HL-60/S4 treated with retinoic acid at 250 ng/mL for 4 days and 3 days (cell line): ENCODE results near the gene FKBP4.

Source experiments
- in situ Hi-C: fragments of 300-500 bp; cut with MboI; formaldehyde crosslinking; loops from 2 replicates; pipeline ENCODE4 v1.7.0; 2022; ENCODE audit warnings: low sequenced_read_pairs

The FKBP4 gene

DNA sequence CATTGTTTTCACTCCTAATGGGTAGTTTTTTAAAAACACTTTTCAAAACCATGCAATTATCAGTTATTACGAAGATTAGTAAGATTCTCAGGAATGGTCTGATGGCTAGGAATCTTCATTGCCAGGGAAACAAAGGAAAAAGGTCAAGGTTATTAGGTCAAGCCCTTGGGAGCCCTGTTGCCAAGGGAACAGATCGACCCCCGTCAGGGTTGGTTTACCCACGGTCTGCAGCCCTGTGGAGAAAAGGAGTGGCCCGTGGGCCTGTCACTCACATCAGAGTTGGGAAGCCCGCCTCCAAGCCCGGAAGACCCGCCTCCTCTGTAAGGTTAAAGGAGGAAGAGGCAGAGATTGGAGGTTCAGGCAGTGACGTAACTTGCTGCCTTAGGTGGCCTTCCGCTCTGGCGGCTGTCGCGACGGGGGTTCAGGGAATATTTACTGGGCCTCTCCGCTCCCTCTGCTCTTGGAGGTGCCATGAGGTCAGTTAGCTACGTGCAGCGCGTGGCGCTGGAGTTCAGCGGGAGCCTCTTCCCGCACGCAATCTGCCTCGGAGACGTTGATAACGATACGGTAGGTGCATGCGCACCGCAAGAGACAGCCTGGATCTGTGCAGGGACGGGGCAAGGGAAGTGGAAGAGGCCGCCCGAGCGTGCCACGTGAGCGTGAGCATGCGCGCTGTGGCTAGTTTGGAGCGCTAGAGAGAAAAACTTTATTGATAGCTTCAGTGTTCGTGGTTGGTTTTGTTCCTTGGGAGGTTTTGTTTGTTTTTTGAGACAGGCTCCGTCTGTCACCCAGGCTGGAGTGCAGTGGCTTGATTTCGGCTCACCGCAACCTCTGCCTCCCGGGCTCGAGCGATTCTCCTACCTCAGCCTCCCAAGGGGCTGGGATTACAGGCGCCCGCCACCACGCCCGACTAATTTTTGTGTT is 17.8 kb downstream of the FKBP4 start, which contains the start of gene ITFG2:
Gene ITFG2, plus strand, starts transcription at position 379 of the 924 bp plus-strand sequence. Its CDS starts 93 bp downstream, at position 472.
- in situ Hi-C loops, result no loop called here

DNA sequence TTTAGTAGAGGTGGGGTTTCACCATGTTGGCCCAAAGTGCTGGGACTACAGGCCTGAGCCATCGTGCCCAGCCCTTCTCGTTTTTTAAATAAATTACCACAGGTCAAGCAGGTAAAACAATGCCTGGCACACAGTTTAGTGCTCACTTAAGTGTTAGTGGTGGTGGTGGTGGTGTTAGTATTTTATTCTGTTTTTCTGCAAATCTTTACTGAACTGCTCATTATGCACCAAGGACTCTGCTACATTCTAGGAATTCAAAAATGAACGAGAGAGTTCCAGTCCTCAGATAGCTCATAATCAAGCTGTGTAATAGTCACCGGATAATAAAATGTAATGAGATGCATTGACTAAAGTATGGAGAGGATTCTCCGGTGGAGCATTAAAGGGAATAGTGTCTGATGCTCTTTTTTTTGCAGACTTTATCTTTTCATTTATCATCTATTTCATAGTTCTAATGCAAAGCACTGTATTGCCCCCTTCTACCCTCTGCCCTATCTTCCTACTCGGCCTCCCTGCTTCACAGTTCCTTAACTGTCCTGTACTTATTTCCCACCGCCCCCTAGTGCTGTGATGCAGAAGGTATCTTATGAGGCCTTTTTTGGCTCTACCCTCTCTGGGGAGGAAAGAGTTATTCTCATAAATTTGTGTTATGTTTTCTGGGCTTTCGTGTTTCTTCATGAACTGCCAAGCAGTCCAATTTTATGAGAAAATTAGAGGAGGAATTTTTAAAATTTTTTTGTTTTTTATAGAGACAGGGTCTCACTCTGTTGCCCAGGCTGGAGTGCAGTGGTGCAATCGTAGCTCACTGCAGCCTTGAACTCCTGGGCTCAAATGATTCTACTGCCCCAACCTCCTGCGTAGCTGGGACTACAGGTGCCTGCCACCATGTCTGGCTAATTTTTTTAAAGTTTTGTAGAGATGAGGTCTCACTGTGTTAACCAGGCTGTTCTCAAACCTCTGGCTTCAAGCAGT is 18.7 kb downstream of the FKBP4 start:
- in situ Hi-C loops, result no loop called here

DNA sequence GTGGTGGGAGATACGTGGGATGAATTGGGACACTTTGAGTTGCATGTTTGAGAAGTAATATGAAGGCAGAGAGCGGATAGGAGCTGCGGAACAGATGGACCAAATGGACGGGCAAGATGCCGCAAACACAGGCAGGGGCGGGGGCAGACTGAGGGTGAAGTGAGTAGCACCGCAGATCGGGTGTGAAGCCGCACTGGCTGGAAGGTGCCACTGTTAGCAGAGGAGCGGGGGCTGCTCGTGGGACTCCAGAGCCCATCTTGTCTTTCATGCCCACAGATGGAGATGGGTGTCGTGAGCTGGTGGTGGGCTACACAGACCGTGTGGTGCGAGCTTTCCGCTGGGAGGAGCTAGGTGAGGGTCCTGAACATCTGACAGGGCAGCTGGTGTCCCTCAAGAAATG is 25.0 kb downstream of the FKBP4 start:
- in situ Hi-C loops, result no loop called here

DNA sequence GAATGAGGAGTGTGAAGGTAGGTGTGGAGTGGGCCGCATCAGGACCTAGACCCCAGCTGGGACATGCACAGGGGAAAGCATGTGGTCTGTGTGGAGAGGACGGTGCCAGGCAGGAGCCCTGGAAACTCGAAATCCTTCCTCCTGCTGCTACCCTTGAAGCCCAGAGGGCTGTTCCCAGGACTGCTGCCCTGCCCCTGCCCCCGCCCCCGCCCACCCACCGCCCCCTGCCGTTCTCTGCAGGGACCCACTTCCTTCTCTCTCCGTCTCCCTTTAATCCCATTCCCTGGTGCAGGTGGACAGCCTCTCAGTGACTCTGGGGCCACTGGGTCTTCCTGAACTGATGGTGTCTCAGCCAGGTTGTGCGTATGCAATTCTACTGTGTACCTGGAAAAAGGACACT is 25.7 kb downstream of the FKBP4 start:
- in situ Hi-C loops, result no loop called here

DNA sequence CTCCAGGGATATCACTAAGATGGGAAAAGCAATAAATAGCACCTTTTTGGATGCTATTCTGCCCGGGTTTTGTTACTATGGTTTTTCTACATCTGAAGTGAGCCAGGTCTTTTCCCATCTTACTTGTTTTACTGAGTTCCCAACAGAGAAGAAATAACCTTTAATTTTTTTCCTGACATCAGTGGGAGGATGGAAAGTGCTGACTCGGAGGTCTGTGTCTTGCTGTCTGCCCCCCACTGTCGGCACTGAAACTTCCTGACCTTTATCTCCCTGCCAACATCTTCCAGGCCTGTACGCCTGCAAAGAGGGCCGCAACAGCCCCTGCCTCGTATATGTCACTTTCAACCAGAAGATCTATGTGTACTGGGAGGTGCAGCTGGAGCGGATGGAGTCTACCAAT is 28.7 kb downstream of the FKBP4 start:
- in situ Hi-C loops, result no loop called here

DNA sequence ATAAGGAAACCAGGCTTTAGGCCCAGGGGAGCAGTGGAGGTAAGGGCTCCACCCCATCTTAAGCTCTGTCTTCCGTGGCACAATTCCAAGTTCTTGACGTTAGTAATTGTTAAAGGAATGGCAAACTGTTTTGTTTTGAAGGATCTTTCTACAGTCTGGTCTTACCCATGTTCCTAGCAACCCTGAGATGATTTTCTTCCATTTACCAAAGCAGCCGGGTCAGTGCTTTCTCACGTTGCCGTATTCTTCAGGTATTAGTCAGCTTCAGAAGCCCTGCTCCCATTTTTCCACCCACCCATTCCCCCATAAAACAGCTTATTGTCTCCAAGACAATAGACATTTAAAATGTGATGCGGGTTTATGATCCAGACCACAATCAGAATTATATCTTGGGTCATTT is 29.8 kb downstream of the FKBP4 start:
- in situ Hi-C loops, result no loop called here

DNA sequence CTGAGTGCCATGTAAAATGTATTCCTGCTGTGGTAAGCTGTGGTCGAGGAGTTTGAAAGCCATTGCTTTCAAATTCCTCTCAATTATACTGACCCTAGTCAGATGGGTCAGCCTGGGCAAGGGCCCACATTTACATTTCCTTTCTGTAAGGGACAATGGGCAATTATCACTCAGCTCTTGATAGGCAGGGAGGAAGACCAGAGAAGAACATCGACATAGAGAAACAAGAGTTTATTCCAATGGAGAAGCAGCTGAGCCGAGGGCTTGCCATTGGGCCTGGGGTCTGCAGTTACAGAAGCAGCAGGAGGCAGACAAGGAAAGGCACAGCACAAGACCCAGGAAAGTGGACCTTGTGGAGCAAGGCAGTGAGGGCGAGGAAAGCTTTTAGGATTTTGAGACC is 30.4 kb downstream of the FKBP4 start:
- in situ Hi-C loops, result no loop called here

DNA sequence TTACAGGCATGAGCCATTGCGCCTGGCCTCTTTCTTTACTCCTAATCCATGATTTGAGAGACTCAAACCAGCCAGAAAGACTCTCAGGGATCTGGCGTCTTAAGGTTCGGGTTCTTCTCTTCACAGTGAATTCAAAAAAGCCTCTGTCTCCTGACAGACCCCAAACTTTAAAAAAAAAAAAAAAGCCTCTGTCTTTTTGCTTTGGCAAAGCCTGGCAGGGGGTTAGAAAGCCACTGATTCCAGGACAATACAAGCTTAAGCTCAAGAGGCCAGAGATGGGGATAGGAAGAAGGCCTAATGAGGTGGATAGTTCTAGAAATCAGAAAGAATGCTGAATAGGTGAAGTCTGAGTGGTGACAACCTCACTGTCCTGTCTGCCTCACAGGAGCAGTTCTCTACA is 31.3 kb downstream of the FKBP4 start:
- in situ Hi-C loops, result no loop called here

DNA sequence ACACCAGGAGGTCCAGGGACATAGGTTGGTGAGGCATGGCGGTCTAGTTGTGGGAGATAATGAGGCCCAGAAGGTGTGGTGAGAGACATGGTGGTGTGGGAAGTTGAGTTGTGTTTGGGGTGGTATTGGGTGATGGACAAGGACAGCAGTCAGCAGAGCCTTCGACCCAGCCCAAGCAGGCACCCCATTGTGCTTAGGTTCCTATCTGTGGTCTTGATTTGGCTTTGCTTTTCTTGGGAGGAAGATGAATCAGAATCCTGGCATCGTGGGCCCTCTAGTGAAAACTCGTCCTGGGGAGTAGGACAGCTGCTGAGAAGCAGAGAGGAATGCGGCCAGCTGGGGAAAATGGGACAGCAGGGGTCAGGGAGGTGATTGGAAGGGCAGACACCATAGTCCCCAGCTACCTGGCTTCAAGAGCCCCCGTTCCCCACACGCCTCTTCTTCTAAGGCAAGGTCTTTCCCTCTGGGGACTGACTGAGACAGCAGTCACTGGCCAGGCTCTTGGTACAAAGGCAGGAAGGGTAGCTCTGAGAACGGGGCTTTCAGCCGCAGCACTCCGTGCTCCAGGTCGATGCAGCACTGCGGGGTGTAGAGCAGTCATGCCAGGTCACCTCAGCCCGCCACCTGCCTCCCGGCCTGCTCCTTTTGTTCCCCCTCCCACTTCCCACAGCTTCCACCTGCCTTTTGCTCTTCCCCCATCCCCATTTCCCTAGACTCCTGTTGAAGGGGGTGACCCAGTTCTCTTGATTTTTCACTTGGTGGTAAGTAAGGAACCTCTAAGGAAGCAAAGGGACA is 32.1 kb downstream of the FKBP4 start:
- in situ Hi-C loops, result no loop called here

DNA sequence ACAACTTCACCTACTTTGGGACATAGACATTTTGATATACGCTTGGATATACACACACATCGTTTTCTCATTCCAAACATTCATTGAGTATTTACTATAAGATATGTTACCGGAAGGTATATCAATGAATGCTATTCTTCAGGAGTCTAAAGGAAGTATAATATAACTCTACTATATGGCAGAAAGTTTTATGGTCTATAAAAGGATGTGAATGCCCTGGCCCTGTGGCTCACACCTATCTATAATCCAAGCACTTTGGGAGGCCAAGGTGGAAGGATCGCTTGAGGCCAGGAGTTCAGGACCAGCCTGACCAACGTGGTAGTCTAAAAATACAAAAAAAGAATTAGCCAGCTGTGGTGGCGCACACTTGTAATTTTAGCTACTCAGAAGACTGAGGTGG is 34.5 kb downstream of the FKBP4 start:
- in situ Hi-C loops, result no loop called here

DNA sequence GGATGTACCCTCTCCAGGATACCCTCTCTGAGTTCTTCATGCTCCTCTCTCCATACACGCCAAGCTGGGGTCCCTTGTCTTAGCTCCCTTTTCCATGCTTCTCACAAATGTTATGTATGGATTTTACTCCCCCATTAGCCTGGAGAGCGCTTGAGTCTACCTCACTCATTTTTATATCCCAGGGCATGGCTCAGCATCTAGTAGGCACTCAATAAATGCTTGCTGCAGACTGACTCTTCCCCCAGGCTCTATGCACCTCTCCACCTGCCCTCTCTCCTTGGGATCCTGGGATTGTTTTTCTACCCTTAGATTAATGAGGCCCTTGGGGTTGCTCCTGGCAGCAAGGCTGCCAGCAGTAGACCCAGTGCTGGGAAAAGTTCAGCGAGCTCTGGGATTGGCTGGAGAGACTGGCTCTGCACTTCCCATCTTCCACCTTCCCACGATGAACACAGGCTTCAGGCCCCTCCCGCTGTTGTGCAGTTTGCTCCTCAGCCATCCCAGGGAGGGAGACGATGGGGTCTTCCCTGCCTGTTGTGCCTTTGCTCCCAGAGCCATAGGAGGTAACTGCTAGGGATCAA is 37.9 kb downstream of the FKBP4 start:
- in situ Hi-C loops, result no loop called here

DNA sequence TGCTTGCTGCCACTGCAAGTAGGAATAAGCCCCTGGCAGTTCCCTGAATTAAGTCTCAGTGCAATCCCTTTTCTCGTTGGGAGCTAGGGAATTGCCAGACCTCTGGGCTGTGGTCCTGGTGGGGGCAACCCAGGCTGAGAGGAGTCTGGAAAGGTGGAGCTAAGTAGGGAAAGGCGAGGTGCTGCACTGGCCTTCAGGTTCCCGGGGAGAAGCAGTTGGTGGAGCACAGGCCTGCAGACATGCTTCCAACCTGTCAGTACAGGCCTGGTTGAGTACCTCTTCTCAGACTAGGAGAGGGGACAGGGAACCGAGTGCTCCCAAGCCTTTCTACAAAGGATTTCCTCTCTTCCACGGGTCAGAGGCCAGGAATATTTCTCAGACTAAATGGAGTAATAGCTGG is 38.6 kb downstream of the FKBP4 start:
- in situ Hi-C loops, result no loop called here

DNA sequence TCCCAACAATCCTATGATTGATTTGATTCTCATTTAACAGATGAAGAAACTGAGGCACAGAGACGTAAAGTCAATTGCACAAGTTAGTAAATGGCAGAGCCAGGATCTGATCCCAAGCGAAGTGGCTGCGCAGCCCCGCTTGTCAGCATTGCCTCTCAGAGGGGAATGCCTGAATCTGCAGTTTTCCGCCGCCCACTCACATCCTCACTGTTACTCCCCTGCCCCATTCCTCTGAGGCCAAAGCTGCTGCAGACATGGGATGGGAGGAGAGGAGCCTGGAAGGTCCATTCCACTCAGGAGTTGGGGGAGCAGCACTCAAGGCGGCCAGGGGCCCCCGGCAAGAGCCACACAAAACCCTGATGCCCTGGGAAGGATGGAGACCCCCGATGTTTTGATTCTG is 39.0 kb downstream of the FKBP4 start:
- in situ Hi-C loops, result no loop called here

DNA sequence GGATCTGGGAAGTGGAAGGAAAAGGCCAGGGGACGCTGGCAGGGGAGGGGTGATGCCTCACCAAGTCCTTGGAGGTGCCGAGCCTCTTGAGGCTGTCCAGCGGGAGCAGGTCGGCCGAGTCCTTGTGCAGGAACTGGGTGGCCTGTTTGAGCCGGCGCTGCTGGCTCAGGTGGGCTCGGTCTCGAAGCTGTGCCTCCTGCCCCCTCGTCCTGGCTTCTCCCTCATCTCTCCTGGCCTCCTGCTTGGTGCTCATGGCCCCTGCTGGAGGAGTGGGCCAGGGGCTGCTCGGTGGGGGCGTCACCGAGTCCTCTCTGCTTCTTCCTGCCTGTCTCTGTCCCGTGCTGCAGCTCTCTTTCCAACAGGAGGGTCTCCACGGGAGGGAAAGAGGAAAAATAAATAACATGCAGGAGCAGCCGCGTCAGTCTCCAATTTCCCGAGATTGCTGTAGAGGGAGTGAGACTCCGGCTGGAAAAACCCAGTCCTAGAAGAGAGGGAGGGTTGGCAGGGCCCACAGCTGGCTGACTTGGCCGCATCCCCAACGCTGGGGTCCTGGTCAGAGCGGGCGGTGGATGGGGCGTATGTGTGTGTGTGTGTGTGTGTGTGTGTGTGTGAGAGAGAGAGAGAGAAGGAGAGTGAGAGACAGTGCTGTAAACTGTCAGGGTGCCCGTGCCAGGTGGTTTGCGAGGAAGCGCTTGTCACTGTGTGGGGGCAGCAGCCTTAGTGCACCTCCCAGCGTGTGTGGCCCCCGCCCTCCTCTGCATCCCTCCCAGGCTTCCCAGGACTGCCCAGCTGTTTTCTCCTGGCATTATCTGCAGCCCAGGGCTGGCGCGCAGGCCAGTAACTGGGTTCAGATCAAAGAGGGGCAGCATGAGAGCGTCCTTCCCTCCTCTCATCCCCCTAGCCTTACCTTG is 40.1 kb downstream of the FKBP4 start, which contains the start of gene NRIP2:
Gene NRIP2, minus strand, starts transcription at position 455 of the 911 bp plus-strand sequence. Its CDS starts 52 bp downstream, at position 403.
- in situ Hi-C loops, result no loop called here

DNA sequence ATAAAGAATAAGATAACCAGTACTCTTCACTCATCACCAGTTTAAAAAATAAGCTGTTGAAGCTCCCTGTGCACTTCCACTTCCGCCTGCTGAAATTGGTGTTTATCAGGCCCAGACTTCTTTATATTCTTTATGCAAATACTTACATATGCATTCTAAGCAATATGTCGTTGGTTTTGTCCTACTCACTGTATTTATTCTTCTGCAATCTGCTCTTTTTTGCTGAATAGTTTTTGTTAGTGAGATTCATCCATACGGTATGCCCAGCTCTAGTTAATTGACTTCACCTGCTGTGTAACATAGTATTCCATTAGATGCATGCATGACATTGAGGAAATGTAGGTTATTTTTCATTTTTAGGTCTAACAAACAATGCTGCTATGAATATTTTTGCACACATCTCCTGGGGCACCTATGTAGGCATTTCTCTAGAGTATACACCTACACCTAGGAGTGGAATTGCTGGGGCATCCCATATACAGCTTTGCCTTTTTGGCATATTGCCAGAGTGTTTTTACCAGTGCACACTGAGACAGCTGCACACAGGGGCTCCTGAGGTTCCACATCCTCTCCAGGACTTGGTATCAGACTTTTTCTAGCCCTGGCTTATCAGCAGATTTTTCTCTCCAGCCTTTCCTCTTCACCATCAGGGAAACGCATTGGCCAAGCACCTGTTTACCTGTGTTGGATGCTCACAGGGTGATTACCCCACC is 41.1 kb downstream of the FKBP4 start:
- in situ Hi-C loops, result no loop called here

DNA sequence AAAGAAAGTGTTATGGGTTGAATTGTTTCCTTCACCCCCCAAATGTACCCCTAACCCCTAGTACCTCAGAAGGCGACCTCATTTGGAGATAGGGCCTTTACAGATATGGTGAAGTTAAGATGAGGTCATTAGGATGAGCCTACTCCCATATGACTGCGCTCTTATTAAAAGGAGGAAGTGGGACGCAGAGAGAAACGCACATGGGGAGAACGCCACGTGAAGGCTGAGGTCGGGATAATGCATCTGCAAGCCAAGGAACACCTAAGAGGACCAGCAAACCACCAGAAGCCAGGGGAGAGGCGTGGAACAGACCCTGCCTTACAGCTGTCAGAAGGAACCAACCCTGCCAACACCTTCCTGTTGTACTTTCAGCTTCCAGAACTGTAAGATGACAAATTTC is 41.8 kb downstream of the FKBP4 start:
- in situ Hi-C loops, result no loop called here

DNA sequence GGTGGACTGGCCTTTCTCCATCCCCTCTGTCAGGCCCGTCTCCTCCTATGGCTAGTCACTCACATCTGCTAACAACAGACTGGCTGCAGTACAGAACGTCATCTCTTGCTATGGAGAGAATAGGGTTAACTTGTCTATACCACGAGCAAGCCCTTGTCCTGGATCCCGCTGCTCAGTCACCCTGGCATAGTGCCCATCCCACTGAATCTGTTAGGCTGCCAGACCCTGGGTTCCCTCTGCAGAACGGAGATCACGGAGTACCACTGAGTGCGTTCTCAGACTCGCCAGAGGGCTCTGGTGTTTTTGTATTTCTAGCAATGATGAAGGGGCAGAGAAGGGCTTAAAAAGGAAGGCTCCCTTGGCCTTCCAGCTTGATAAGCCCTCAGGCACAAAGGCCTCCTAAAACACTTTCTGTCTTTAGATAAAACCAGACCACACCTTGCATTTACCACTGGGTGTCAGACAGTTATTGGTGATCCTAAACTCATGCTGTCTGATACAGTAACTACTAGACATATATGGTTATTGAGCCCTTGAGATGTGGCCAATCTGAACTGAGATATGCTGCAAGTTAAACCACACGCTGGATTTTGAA is 46.4 kb downstream of the FKBP4 start:
- in situ Hi-C loops, result no loop called here

DNA sequence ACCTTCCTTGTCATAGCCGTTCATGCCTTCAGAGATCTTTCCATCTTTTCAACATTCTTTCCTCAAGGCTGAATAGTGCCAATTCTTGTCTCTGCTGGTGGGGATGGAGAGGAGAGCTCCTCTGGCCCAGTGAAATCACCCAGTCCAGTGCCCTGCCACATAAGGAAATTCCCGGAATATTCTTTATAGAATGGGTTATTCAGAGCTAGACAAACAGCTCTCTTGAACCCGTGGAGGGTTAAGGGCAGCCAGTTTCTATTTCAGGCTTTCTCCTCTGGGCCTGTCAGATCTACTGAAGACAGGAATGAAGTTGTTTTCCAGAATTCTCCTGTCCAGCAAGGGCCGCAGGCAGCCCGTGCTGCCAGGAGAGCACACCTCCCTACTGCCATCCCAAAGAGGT is 48.2 kb downstream of the FKBP4 start:
- in situ Hi-C loops, result no loop called here
